Body of pancreas (tissue), 4 donors: ENCODE measurements around the gene DMRT1.

Experiments
- POLR2A ChIP-seq, 3 donors: fragments of 450-650 bp; IDR thresholded peaks; one replicate each; pipeline ENCODE4 v1.6.1; 2016; ENCODE audit warnings: antibody characterized with exemption in 3 of 3, mild to moderate bottlenecking in 2 of 3
- TF ChIP-seq, protein P1 (sequence below), 7 experiments: fragments of 450-650 bp in 4 of 7; fragments of 200-600 bp in 3 of 7; sonication (generic) in 3 of 7; IDR thresholded peaks; one replicate each; pipeline ENCODE4 v1.5.1; 2016 to 2019; ENCODE audit warnings: antibody characterized with exemption in 7 of 7

DNA sequence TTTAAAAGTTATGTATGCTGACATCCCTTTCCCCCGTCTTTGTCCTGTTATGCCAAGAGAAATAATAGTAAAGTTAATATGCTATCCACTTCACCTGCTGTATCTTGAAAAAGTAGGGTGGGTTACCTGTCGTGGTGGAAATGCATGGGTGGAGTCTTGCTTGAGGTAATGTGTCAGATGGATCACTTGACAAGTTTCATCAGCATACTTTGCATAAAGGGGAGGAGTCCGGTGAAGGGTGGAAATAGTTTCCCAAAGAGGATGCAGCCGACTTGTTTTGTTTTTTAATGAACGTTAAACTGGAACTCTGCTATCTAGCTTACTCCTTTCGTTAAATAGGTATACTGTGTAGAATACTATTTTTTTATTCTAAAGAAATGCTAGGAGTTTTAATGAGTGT is 125.9 kb downstream of the DMRT1 start:
- no peak for TF ChIP-seq POLR2A (IDR thresholded peaks at IDR 0.05)
- TF ChIP-seq, protein P1, sequence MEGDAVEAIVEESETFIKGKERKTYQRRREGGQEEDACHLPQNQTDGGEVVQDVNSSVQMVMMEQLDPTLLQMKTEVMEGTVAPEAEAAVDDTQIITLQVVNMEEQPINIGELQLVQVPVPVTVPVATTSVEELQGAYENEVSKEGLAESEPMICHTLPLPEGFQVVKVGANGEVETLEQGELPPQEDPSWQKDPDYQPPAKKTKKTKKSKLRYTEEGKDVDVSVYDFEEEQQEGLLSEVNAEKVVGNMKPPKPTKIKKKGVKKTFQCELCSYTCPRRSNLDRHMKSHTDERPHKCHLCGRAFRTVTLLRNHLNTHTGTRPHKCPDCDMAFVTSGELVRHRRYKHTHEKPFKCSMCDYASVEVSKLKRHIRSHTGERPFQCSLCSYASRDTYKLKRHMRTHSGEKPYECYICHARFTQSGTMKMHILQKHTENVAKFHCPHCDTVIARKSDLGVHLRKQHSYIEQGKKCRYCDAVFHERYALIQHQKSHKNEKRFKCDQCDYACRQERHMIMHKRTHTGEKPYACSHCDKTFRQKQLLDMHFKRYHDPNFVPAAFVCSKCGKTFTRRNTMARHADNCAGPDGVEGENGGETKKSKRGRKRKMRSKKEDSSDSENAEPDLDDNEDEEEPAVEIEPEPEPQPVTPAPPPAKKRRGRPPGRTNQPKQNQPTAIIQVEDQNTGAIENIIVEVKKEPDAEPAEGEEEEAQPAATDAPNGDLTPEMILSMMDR (IDR thresholded peaks at IDR 0.05) = no peak
